Mesendoderm (in vitro differentiated cells): ENCODE measurements around the gene DOCK10.
A peak's percentile ranks its signal among the peaks of the same experiment; 100 is the strongest.

Experiments used
- DNase-seq: peaks from one replicate; pipeline ENCODE4 v3.0.0; 2013
- H2AK5ac ChIP-seq: 2 replicates; pipeline ENCODE4 v1.6.1; 2013; ENCODE audit warnings: low read length, inconsistent platforms
- H2BK120ac ChIP-seq: 2 replicates; pipeline ENCODE4 v1.6.1; 2013; ENCODE audit warnings: low read depth, mild to moderate bottlenecking, low read length, moderate library complexity, mixed read lengths
- H2BK15ac ChIP-seq: replicated peaks from 2 replicates; pipeline ENCODE4 v1.6.1; 2013; ENCODE audit warnings: low read depth, mild to moderate bottlenecking, moderate library complexity
- H2BK5ac ChIP-seq: 2 replicates; pipeline ENCODE4 v1.6.1; 2013; ENCODE audit warnings: low read length, inconsistent platforms
- H3K18ac ChIP-seq: 2 replicates; pipeline ENCODE4 v1.6.1; 2013; ENCODE audit warnings: mild to moderate bottlenecking, low read length, mixed read lengths
- H3K23ac ChIP-seq: one replicate; pipeline ENCODE4 v1.6.1; 2013; ENCODE audit warnings: low read length
- H3K27ac ChIP-seq: 2 replicates; pipeline ENCODE4 v1.5.1; 2013; ENCODE audit warnings: low read depth, mild to moderate bottlenecking, inconsistent platforms, low read length, moderate library complexity
- H3K27me3 ChIP-seq: 2 replicates; pipeline ENCODE4 v1.6.1; 2013; ENCODE audit warnings: low read length, control low read depth, mild to moderate bottlenecking, inconsistent platforms; ENCODE audit not compliant: insufficient read depth, poor library complexity
- H3K36me3 ChIP-seq: 2 replicates; pipeline ENCODE4 v1.6.1; 2013; ENCODE audit warnings: low read length, inconsistent platforms; ENCODE audit not compliant: control insufficient read depth, insufficient read depth
- H3K4ac ChIP-seq: one replicate; pipeline ENCODE4 v1.6.1; 2013; ENCODE audit warnings: low read depth, mild to moderate bottlenecking, low read length, moderate library complexity
- H3K4me1 ChIP-seq: 2 replicates; pipeline ENCODE4 v1.6.1; 2013; ENCODE audit warnings: low read depth, low read length, inconsistent platforms; ENCODE audit not compliant: control insufficient read depth
- H3K4me2 ChIP-seq: 2 replicates; pipeline ENCODE4 v1.6.1; 2013; ENCODE audit warnings: low read length
- H3K4me3 ChIP-seq: 2 replicates; pipeline ENCODE4 v1.5.1; 2013; ENCODE audit warnings: mild to moderate bottlenecking, low read length
- H3K56ac ChIP-seq: one replicate; pipeline ENCODE4 v1.6.1; 2013; ENCODE audit warnings: low read length
- H3K79me1 ChIP-seq: 2 replicates; pipeline ENCODE4 v1.6.1; 2013; ENCODE audit warnings: low read length, inconsistent platforms
- H3K79me2 ChIP-seq: 2 replicates; pipeline ENCODE4 v1.6.1; 2013; ENCODE audit warnings: mild to moderate bottlenecking, low read length; ENCODE audit not compliant: control insufficient read depth, insufficient read depth
- H3K9ac ChIP-seq: 2 replicates; pipeline ENCODE4 v1.6.1; 2013; ENCODE audit warnings: low read length, inconsistent platforms
- H4K5ac ChIP-seq: one replicate; pipeline ENCODE4 v1.6.1; 2013; ENCODE audit warnings: low read length
- H4K8ac ChIP-seq: one replicate; pipeline ENCODE4 v1.6.1; 2013; ENCODE audit warnings: low read depth, mild to moderate bottlenecking, control low read depth, low read length, moderate library complexity
- whole genome bisulfite sequencing: extraction: QIAGEN DNeasy Blood & Tissue Kit; methylation state at CpG from one replicate; pipeline ENCODE4 v1.1.7; 2013; ENCODE audit warnings: low lambda C conversion rate, missing lambda C conversion rate; ENCODE audit not compliant: insufficient coverage; ENCODE audit errors: extremely low coverage; 5-methylcytosine and 5-hydroxymethylcytosine counted together

DOCK10 gene

GRCh38 chr2:225040856-225041206 lies 1.4 kb downstream of the DOCK10 start:
- no CpG with 5 or more reads among the region's 9 CpGs for WGBS

GRCh38 chr2:225040142-225040541 lies 2.1 kb downstream of the DOCK10 start:
- no peak overlapping the region for H4K5ac ChIP-seq

More at GRCh38 chr2:225040856-225041206, 1.4 kb downstream of the DOCK10 start:
- H3K4ac ChIP-seq = no peak overlapping the region
- no peak for DNase-seq
- no peak overlapping the region for H3K56ac ChIP-seq
- H2BK15ac ChIP-seq = no peak overlapping the region
- H4K5ac ChIP-seq = no peak overlapping the region
- no peak overlapping the region for H3K9ac ChIP-seq
- H2AK5ac ChIP-seq = no peak overlapping the region
- H3K4me2 ChIP-seq = no peak overlapping the region
- H3K23ac ChIP-seq = no peak overlapping the region
- H3K27ac ChIP-seq = no peak overlapping the region
- H3K4me3 ChIP-seq = no peak overlapping the region
- no peak overlapping the region for H2BK120ac ChIP-seq
- H3K4me1 ChIP-seq = no peaks in the 10 kb centered on the region
- H3K27me3 ChIP-seq = peaks cover 27% of the 10 kb centered on the region
- no peak overlapping the region for H4K8ac ChIP-seq
- no peak overlapping the region for H2BK5ac ChIP-seq
- no peak overlapping the region for H3K18ac ChIP-seq
- H3K79me2 ChIP-seq = no peaks in the 10 kb centered on the region
- no peaks in the 10 kb centered on the region for H3K79me1 ChIP-seq
- no peaks in the 10 kb centered on the region for H3K36me3 ChIP-seq

GRCh38 chr2:225038231-225038523 lies 4.1 kb downstream of the DOCK10 start:
- Histone ChIP-seq H3K79me2 (no peaks in the 10 kb centered on the region), H4K8ac (no peak overlapping the region), H4K5ac (no peak overlapping the region), H2BK15ac (no peak overlapping the region), H3K27ac (no peak overlapping the region), H3K9ac (no peak overlapping the region), H3K4ac (no peak overlapping the region), H3K56ac (no peak overlapping the region), H2BK5ac (no peak overlapping the region), H3K36me3 (no peaks in the 10 kb centered on the region), H3K79me1 (no peaks in the 10 kb centered on the region), H3K27me3 (peaks cover 16% of the 10 kb centered on the region), H3K4me2 (no peak overlapping the region), H3K4me1 (no peaks in the 10 kb centered on the region), H3K4me3 (no peak overlapping the region), H2AK5ac (no peak overlapping the region), H3K23ac (no peak overlapping the region), H2BK120ac (no peak overlapping the region), H3K18ac (no peak overlapping the region)
- DNase-seq = no peak
- WGBS = no CpG with 5 or more reads among the region's 3 CpGs

More at GRCh38 chr2:225040142-225040541, 2.1 kb downstream of the DOCK10 start:
- DNase-seq = peak; percentile 19
- H2BK5ac ChIP-seq = no peak overlapping the region
- WGBS = no CpG with 5 or more reads among the region's 5 CpGs
- H3K27ac ChIP-seq = no peak overlapping the region
- no peaks in the 10 kb centered on the region for H3K79me2 ChIP-seq
- no peak overlapping the region for H3K18ac ChIP-seq
- no peak overlapping the region for H3K4me3 ChIP-seq
- no peak overlapping the region for H3K4ac ChIP-seq
- no peaks in the 10 kb centered on the region for H3K79me1 ChIP-seq
- no peak overlapping the region for H2AK5ac ChIP-seq
- no peaks in the 10 kb centered on the region for H3K4me1 ChIP-seq
- H3K9ac ChIP-seq = no peak overlapping the region
- H3K36me3 ChIP-seq = no peaks in the 10 kb centered on the region
- H3K4me2 ChIP-seq = no peak overlapping the region
- H3K27me3 ChIP-seq = peaks cover 27% of the 10 kb centered on the region
- H3K56ac ChIP-seq = no peak overlapping the region
- no peak overlapping the region for H4K8ac ChIP-seq
- no peak overlapping the region for H3K23ac ChIP-seq
- H2BK15ac ChIP-seq = no peak overlapping the region
- H2BK120ac ChIP-seq = no peak overlapping the region

- H3K36me3 ChIP-seq = no peaks in the 10 kb centered on the region
- H3K79me2 ChIP-seq = no peaks in the 10 kb centered on the region
- no peaks in the 10 kb centered on the region for H3K4me1 ChIP-seq
- H2BK15ac ChIP-seq = no peak overlapping the region
- no peak overlapping the region for H2BK120ac ChIP-seq
- H3K4me2 ChIP-seq = no peak overlapping the region
- H3K9ac ChIP-seq = no peak overlapping the region
- no peak overlapping the region for H2BK5ac ChIP-seq
- no CpG with 5 or more reads among the region's 5 CpGs for WGBS
- H3K23ac ChIP-seq = no peak overlapping the region
- H4K5ac ChIP-seq = no peak overlapping the region
- no peak for DNase-seq
- no peak overlapping the region for H3K18ac ChIP-seq
- H2AK5ac ChIP-seq = no peak overlapping the region
- no peak overlapping the region for H3K4ac ChIP-seq
- H3K56ac ChIP-seq = no peak overlapping the region
- H3K27me3 ChIP-seq = peaks cover 11% of the 10 kb centered on the region
- H3K27ac ChIP-seq = no peak overlapping the region
- H3K4me3 ChIP-seq = no peak overlapping the region
- H4K8ac ChIP-seq = no peak overlapping the region
- no peaks in the 10 kb centered on the region for H3K79me1 ChIP-seq
Measured at GRCh38 chr2:225037415-225038230, 4.6 kb downstream of the DOCK10 start.

- H2BK120ac ChIP-seq = no peak overlapping the region
Measured at GRCh38 chr2:225036431-225036830, 5.8 kb downstream of the DOCK10 start.

More at GRCh38 chr2:225036431-225036830, 5.8 kb downstream of the DOCK10 start:
- H3K4me1 ChIP-seq = no peaks in the 10 kb centered on the region
- no peak overlapping the region for H2BK15ac ChIP-seq
- no peaks in the 10 kb centered on the region for H3K79me1 ChIP-seq
- H3K4me3 ChIP-seq = no peak overlapping the region
- H2AK5ac ChIP-seq = no peak overlapping the region
- H4K8ac ChIP-seq = no peak overlapping the region
- no CpG with 5 or more reads among the region's 1 CpG for WGBS
- H3K23ac ChIP-seq = no peak overlapping the region
- no peak overlapping the region for H2BK5ac ChIP-seq
- H3K27ac ChIP-seq = no peak overlapping the region
- no peaks in the 10 kb centered on the region for H3K79me2 ChIP-seq
- H3K9ac ChIP-seq = no peak overlapping the region
- no peak overlapping the region for H3K56ac ChIP-seq
- no peak overlapping the region for H3K4ac ChIP-seq
- no peak overlapping the region for H3K18ac ChIP-seq
- H3K27me3 ChIP-seq = peaks cover 6% of the 10 kb centered on the region
- H4K5ac ChIP-seq = no peak overlapping the region
- no peak for DNase-seq
- H3K36me3 ChIP-seq = no peaks in the 10 kb centered on the region
- no peak overlapping the region for H3K4me2 ChIP-seq
